HG02870 (cell line): ENCODE results near the gene HDGF.

ENCODE experiments used
- ATAC-seq: cut with Tn5 transposase; IDR thresholded peaks from one replicate; pipeline ENCODE4 v1.9.1; 2021; ENCODE audit warnings: mild to moderate bottlenecking, moderate library complexity; ENCODE audit not compliant: unreplicated experiment

The HDGF gene

GRCh38 chr1:156751451-156751756, at the start of gene HDGF:
Gene HDGF (minus strand): TSS chr1:156751675. CDS start chr1:156751429, 246 bp downstream.
- no peak for ATAC-seq

GRCh38 chr1:156797212-156797871, 45.9 kb upstream of the HDGF start:
- no peak for ATAC-seq

- ATAC-seq, result no peak
These were observed 45.0 kb upstream of the HDGF start for GRCh38 chr1:156796340-156797097.

GRCh38 chr1:156795787-156796186, 44.3 kb upstream of the HDGF start:
- ATAC-seq, result no peak

DNA sequence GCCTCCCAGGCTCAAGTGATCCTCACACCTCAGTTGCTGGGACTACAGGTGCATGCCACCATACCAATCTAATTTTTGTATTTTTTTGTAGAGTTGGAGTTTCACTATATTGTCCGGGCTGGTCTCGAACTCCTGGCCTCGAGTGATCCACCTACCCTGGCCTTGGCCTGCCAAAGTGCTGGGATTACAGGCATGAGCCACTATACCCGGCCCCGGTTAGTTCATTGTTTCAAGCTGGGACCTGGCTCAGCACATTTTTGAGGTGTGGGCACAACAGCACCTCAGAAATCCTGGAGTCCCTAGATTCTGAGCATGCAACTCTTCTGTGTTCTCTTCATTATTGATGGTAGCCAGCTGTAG, 43.9 kb upstream of the HDGF start:
- ATAC-seq, result no peak

GRCh38 chr1:156794506-156795373, 43.3 kb upstream of the HDGF start:
- ATAC-seq, result no peak

DNA sequence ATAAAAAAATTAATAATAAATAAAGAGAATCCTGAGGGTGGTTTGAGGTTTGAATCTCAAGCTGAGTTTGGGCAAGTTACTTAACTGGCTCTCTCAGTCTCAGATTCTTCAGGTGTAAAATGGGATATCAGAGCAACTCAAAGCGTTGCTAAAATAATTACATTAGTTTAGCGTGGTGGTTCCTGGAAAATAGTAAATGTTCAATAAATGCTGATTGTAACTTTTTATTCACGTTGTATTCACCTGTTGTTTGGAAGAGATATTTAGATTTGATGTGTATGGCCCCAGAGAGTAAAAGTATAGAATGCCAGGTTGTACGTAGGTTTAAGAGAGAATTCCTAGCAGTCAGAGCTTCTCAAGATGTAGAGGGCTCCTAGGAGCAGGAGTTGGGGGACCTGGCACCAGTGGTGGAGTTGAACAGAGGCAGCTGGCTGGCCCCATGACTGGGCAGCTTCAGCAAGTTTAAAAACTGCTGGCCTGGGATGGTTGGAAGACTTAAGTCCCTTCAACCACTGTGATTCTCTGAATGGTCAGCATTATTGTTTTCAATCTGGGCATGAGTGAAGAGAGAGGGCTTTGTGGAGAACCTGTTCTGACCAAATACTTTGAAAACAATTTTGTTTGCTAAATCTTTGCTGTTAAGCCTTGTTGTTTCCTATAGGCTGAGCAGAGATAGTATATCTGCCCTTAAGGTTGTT, 38.3 kb upstream of the HDGF start:
- no peak for ATAC-seq

DNA sequence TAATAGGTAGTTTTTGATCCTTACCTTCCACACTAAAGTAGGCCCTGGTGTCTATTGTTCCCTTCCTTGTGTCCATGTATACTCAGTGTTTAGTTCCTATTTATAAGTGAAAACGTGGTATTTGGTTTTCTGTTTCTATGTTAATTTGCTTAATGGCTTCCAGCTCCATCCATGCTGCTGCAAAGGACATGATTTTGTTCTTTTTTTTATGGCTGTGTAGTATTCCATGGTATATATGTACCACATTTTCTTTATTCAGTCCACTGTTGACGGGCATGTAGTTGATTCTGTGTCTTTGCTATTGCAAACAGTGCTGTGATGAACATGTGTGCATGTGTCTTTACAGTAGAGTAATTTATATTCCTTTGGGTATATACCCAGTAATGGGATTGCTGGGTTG, 36.7 kb upstream of the HDGF start:
- no peak for ATAC-seq

GRCh38 chr1:156786640-156787039, 35.2 kb upstream of the HDGF start:
- ATAC-seq, result no peak

DNA sequence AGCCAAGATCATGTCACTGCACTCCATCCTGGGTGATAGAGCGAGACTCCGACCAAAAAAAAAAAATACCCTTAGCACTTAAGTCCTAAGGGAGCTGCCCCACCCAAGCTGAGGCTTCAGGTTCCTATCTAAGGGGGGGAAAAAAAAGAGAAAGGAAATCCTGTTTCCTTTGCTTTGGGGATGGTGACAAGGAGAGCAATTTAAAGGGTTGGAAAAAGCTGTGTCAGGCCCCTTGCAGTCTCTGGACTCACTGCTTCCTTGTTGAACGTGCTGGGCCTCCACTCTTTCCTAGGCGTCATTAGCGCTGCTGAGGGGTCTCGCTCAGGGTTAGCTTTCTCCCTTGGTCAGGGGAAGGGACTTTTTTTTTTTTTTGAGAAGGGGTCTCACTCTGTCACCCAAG, 34.0 kb upstream of the HDGF start:
- ATAC-seq, result no peak

DNA sequence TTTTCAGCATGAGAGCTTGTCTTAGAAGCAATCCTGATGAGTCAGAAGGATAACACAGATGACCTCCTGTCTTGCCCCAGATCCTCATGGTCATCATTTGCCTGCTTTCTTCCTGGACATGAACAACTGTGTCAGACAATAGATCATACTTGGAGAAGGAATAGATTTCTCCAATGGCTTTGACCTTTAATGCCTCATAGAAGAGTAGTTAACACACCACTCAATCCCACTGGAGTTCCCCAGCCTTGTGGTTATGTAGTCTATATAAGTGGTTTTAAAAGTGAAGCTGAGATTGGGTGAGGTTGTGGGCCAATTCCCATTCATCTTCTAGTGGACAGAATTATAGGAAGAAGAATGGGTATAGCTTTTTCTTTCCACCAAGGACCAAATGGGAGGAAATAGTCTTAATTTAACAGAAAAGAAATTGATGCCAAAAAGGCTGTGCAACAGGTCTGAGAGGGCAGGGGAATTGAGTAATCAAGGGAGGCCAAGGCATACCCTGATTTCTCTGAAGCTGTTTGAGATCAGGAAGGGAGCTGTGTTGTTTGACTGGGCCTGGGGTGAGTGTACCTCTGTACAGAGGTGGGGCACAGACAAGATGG, 30.2 kb upstream of the HDGF start:
- no peak for ATAC-seq

- no peak for ATAC-seq
These were observed 26.1 kb upstream of the HDGF start for GRCh38 chr1:156777573-156777972.

DNA sequence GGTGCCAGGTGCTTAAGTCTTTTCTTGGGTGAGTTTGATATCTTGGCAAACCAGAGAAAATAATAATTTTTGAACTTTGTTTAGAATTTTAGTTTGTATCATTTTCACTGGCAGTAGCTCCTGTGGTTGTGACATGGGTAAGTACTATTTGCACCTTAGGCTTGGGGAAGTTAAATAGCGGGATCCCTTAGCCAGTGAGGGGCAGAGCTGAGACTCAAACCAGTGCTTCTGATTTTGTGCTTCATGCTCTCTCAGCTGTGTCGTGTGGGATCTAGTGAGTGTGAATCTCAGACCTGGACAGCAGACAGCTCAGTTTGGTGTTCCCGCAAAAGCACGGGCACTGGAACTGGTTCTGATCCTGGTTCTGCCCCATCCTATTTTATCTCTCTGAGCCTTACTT, 25.5 kb upstream of the HDGF start:
- ATAC-seq, result no peak

- ATAC-seq, result no peak
These were observed 24.3 kb upstream of the HDGF start for GRCh38 chr1:156775799-156776198.

DNA sequence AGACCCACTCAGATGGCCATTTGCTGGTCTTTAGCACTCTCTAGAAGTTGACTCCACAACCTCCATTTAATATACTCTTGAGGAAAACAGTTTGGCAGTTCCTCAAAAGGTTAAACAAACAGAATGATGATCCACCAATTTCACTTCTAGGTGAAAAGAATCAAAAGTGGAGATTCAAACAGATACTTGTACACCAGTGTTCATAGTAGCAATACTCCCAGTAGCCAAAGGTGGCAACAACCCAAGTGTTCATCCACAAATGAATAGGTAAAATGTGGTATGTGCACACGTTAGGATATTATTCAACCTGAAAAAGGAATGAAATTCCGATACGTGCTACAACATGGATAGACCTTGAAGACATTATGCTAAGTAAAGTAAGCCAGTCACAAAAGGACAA, 22.1 kb upstream of the HDGF start:
- ATAC-seq, result no peak

- no peak for ATAC-seq
These were observed 21.4 kb upstream of the HDGF start for GRCh38 chr1:156772728-156773497.

GRCh38 chr1:156772222-156772621, 20.7 kb upstream of the HDGF start:
- ATAC-seq, result no peak

DNA sequence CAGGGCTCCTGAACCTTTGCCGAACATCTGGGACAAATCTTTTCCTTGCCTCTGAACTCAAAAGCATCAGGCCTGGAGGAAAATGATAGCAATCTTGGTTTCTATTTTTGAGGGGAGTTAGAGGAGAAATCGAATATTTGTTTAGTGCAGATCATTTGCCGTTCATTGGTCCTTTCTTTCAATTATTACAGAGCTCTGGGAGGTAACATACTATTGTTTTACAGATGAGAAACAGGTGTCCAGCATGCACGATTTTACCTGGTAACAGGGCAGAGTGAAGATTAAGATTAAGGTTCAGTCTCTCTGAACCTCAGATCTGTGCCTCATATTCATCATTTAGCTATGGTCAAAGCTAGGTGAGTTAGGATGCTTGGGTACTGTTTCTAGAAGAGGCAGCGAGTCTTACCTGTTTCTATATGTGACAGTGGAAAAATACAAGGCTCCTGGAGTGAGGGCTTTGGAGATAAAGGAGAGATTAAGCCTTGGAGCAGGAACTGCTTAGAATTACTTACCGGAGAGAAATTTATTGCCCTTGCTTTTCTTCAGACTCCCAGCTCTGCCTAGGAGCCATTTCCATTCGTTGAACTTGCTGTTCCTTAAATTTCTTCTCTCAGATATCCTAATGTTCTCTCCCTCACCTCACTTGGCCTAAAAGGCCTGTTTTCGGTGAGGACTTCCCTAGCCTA, 17.3 kb upstream of the HDGF start:
- no peak for ATAC-seq

- no peak for ATAC-seq
These were observed 16.6 kb upstream of the HDGF start for GRCh38 chr1:156767879-156768604.
